Spleen (tissue), 7 donors: ENCODE results near the gene ZCCHC9.

ENCODE experiments used
- POLR2A ChIP-seq, 3 donors: fragments of 450-650 bp; IDR thresholded peaks; one replicate each; pipeline ENCODE4 v1.5.1; 2017; ENCODE audit warnings: antibody characterized with exemption in 3 of 3, mild to moderate bottlenecking in 1 of 3
- TF ChIP-seq, protein P1 (sequence below), 11 experiments: fragments of 200-600 bp in 7 of 11; fragments of 450-650 bp in 4 of 11; sonication (generic) in 4 of 11; IDR thresholded peaks in 8 of 11; conservative IDR thresholded peaks in 3 of 11; 1 replicate in 7 of 11; 2 replicates in 4 of 11; pipeline versions ENCODE4 v1.4.0 to v1.8.0; 2016 to 2021; ENCODE audit warnings: antibody characterized with exemption in 11 of 11, inconsistent platforms in 4 of 11, mild to moderate bottlenecking in 1 of 11
- donor health status: DM: no; HTN: no; CAD: no; lungs with moderate emphysema.
- donor health status: DM: no; HTN: no; CAD: no.
- donor health status: DM: no; HTN: no; CAD: no.

DNA sequence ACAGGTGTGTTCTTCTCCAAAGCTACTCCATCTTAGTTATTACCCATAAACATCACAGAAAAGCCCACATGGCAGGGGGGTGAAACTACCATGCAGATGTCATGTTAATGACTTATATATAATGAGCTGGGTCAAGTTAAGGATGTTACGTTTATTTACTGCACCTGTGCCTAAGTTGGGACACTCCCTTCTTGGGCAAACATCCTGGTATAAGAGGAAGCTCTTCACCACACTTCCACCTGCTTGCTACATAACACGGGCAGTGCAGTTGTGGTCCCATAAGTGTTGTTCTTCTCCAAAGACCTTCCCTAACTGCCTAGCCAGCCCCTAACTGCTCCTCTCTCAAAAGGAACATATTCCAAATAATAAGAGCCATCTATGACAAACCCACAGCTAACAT, 9.3 kb upstream of the ZCCHC9 start:
- TF ChIP-seq, protein P1, sequence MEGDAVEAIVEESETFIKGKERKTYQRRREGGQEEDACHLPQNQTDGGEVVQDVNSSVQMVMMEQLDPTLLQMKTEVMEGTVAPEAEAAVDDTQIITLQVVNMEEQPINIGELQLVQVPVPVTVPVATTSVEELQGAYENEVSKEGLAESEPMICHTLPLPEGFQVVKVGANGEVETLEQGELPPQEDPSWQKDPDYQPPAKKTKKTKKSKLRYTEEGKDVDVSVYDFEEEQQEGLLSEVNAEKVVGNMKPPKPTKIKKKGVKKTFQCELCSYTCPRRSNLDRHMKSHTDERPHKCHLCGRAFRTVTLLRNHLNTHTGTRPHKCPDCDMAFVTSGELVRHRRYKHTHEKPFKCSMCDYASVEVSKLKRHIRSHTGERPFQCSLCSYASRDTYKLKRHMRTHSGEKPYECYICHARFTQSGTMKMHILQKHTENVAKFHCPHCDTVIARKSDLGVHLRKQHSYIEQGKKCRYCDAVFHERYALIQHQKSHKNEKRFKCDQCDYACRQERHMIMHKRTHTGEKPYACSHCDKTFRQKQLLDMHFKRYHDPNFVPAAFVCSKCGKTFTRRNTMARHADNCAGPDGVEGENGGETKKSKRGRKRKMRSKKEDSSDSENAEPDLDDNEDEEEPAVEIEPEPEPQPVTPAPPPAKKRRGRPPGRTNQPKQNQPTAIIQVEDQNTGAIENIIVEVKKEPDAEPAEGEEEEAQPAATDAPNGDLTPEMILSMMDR (IDR thresholded peaks at IDR 0.05 in 8 of 11, conservative IDR thresholded peaks at IDR 0.05 in 3 of 11), result no peak
- TF ChIP-seq POLR2A (IDR thresholded peaks at IDR 0.05), result no peak
